Stimulated activated CD4-positive, alpha-beta T cell treated with anti-CD3 and anti-CD28 coated beads, Interleukin-1b, Interleukin-23, amount 100 ng/mL, for 48 hours (primary cell): ENCODE results near the gene MARF1.
"Not testable (repeated sequence)": the region's sequence is repeated elsewhere in the genome, so short reads cannot be mapped to it uniquely, and the experiment has no call there.

Source experiments
- DNase-seq: peaks from one replicate; pipeline ENCODE4 v3.0.0-alpha.2; 2020

MARF1 gene

DNA sequence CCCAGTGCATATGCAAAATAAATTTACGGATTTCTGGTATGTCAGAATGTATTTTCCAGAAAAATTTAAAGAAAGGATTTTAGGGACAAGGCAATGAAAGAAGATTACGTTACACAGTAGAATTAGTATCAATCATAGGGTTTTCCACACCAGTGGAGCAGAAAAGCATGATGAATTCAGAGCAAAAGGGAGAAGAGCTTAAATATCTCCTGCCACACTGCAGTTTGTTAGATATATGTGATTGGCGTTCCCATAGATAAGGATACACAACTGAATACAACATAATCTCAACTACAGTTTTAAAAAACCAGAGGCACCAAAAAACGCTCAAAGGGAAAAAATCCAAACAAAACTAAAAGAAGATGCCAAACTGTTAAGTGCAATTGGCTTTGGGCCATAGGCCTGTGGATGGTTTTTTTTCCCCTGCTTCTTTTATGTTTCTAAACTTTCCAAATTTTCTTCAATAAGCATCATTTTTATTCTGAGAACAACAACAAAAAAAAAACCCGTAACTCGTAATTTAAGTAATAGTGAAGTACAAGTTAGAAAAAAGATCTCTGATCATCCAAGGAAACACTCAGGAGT lies 22.3 kb downstream of the MARF1 start:
- DNase-seq = no peak

DNA sequence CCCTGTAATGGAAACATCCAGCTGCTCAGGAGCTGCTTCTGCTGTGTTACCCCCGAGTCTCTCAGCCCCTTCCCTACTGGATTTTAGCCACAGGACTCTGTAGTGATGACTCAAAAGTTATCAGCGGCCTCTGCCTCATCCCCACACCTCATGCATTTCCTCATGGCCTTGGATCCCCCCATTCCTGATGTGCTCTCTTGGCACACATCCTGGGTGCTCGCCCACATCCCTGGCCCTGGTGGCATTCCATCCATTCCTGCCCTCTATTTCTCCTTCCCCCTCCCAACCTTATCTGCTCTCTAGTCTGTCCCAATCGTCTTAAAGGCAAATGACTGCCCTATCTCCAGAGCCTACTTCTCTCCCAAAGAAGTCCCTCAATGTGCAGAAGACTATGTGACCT lies 24.6 kb downstream of the MARF1 start:
- DNase-seq = no peak

DNA sequence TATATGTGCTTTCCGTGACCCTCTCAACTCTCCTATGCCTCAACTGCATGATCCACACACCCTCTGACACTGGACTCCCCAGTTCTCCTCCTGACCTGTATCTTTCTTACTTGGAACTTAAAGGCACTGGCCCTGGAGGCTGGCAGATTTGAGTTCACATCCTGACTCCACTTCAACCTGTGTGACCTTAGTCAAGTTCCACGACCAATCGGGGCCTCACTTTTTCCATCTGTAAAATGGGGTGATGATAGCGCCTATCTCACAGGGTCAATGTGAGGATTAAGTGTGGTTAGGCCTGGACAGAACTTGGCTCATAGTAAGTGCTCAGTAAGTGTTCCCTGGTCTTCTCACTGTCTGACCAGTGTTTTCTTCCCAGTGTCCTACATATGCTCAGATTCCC lies 25.1 kb downstream of the MARF1 start:
- no peak for DNase-seq

DNA sequence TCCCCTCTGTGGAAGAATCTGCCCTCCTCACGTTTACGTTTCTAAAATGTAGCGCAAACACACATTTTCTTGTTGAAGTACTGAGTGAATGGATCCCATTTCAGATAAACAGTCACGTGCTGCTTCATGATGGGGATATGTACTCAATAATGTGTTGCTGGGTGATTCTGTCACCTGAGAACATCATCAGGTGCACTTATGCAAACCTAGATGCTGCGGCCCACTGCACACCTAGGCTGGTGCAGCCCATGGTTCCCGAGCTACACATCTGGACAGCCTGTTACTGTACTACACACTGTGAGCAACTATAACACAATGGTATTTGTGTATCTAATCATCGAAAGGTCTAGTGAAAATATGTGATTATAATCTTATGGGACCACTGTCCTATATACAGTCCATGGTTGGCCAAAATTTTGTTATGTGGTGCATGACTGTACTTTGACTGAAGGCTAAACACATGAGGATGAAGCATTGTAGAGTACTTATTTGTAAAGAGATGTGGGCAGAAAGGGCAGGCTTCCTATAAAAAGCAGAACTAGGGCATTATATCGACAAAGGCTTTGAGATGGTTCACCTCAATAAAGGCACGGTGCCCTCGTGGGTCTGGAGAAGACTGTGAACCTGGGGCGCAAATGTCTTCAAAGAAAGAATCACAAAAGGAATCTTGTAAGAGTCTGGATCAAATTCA lies 26.3 kb downstream of the MARF1 start:
- no peak for DNase-seq

DNA sequence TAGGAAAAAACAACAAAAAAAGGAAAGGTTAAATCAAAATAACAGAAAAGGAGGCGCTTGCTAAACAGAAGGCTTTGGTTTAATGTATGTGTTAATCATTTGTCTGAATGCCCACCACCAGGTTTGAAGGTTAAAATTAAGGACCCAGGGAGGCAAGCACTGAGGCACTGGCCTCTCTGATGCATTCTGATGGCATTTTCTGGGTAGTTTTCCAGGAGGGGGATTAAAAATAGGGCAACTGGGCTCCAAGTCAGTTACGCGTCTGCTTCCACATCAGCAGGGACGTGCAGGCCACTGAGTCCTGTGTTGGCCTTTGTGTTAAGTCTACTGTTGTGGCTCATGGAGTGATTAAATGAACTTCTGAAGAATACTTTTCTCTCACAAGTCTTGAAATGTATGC lies 26.9 kb downstream of the MARF1 start:
- DNase-seq = no peak

DNA sequence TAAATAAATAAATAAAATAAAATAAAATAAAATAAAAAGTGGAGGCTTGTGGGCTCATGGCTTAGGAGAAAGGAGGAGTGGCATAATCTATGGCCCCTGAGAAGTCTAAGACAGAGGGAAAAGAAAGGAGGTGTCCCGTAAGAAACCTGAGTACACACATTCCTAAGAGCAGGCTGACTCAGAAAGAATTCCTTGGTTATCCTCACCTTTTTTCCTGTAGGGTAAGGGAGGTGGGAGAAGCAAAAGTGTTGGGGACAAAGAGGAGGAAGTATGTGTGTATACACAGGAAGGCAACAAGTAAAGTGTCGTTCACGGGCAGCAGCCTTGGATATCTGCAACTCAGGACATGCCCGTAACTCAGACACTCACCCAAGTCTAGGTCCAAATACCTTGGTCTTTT lies 29.3 kb downstream of the MARF1 start:
- DNase-seq = no peak

DNA sequence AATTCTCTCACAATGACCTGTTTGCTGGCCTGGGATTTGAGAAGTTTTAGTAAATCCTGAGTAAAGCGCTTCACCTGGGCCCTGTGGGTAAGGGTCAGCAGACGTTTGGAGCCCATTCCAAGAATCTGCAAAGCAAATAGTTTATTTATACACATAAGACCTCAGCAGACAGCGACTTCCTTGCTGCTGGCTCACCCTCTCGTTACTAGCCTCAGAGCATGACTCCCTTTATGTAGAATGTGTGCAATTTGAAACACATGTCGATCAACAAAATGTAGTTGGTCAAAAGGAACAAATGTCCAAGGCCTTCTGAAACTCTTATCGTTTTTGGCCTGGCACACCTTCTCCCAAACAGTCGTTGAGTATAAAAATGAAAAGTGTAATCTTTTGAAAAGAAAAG lies 31.3 kb downstream of the MARF1 start:
- DNase-seq = no peak

DNA sequence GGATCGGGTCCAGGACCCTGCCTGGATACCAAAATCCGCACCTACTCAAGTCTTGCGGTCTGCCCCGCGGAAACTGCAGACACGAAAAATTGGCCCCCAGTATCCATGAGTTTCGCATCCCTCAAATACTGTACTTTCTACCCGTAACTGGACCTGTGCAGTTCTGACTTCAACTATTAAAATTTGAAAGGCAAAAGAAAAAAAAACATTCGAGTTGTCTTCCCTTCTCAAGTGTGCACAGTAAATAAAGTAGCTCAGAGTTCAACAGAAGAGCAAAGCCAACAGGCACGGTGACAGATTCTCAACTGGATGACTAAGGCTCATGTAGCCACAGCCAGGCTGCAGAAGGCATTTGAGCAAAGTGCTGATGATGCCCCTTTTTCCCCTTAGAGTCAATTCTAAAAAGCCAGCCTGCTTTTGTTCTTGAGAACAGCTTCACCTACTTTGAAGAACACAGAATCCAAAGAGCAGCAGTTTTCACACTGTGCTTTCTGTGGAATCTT lies 32.5 kb downstream of the MARF1 start:
- peak; percentile 49 for DNase-seq

DNA sequence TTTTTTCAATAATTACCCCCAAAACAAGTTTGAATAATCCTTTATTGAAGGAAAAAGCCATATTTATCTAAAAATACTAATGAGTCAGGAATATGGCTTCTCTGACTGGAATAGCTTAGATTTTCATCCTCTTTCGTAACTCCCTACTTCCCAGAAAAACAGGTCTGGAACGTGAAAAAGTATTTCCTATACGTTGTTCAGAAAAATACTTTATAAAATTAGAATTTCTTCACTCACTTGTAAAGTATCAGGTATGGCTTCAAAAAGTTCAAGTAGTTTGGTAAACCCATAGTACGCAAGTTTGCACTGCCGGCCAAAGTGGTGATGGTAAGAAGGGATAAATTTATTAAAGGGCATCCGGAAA lies 33.7 kb downstream of the MARF1 start:
- DNase-seq = no peak

DNA sequence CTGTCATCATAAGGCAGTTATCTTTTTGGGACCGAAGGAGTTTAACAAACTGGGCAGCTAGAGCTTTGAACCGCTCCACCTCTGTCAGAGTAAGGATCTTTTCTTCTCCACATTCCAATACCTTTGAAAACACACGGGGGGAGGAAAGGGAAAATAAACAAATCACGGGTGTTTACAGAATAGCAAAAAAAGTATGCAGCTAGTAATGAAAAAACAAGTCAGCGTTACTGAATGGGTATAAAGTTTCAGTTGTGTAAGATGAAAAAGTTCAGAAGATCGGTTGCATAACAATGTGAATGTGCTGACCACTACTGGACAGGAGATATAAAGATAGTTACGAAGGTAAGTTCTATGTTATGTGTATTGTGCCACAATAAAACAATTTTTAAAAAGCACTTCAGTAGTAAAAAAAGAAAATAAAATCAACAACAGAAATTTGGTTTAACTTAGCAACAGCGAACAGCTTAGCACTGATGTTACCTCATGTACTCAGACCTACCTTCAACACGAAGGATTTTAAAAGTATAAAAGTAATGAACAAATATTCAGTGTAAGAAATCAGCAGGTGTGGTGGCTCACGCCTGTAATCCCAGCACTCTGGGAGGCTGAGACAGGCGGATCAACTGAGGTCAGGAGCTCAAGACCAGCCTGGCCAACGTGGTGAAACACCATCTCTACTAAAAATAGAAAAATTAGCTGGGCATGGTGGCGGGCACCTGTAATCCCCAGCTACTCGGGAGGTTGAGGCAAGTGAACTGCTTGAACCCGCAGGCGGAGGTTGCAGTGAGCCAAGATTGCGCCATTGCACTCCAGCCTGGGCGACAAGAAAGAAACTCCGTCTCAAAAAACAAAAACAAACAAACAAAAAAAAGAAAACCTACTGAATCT lies 34.3 kb downstream of the MARF1 start:
- DNase-seq = no peak

DNA sequence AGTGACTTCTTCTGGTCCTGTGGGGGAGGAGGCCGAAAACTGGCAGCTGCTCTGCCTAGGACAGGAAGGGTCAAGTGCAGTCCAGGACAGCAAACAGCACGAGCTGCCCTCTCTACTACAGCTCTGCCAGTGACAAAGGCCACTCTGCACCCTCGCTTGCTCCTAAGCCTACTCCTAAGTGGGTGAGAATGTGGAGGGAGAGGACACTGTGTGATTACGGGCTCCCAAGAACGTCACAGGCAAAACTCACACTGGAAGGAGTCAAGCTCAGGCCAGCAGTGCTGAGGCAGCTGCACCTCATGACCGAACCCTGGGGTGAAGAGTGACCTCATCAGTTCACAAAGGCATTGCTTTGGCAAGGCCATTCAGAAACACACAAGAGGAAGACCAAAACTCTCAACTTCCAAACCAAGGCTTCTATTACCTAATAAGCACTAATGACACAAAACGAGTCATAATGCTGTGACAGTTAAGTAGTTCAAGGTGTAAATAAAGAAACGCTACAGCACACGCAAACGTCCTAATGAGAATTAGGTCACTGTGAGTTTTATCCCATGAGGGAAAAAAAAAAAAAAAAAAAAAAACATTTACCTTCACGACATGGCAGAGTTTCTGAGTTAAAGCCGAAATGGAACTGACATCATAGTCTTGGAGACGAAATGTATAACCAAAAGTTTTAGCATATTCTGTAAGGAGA lies 35.1 kb downstream of the MARF1 start:
- no peak for DNase-seq

DNA sequence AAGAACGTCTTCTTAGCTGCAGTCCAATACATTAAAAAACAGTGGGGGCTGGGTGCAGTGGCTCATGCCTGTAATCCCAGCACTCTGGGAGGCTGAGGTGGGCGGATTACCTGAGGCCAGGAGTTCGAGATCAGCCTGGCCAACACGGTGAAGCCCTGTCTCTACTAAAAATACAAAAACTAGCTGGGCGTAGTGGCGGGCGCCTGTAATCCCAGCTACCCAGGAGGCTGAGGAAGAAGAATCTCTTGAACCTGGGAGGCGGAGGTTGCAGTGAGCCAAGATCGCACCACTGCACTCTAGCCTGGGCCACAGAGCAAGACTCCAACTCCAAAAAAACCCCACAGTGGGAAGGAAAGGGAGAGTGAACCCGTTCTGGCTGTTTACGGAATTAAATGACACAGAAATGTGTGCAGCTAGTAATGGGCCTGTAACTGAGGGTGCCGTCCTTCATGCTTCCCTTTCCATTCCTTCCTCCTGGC lies 35.7 kb downstream of the MARF1 start:
- DNase-seq = not testable (repeated sequence)

DNA sequence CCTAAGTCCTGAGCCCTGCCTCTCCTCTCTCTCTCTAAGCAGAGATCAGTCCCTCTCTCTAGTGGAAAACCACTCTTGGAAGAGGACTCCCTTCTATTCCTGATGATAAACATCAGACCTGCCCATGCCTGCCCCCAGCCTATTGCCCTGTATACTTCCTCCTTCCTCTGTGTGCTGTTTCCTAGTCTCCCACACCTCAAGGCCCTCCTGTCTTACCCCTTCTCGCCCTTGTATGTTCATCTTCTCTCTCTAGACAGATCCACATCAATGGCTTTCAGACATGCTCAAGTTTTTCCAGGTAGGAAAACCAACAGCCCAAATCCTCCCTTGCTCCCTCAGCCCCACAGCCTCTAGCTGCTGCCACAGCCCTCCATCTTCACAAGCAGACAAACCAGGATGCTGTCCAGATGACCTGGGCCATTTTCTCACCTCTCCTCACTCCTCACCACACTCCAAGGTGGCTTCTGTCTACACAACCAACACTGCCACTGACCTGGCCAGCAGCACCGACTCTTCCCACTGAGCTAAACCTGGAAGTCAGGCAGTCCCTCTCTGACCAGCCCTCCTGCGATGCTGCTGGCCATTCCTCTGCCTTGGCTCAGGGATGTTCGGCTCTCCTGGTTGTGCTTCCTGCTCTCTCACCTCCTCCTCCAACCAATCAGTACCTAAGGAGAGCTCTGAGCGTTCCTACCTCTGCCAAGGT lies 36.3 kb downstream of the MARF1 start:
- DNase-seq = no peak

DNA sequence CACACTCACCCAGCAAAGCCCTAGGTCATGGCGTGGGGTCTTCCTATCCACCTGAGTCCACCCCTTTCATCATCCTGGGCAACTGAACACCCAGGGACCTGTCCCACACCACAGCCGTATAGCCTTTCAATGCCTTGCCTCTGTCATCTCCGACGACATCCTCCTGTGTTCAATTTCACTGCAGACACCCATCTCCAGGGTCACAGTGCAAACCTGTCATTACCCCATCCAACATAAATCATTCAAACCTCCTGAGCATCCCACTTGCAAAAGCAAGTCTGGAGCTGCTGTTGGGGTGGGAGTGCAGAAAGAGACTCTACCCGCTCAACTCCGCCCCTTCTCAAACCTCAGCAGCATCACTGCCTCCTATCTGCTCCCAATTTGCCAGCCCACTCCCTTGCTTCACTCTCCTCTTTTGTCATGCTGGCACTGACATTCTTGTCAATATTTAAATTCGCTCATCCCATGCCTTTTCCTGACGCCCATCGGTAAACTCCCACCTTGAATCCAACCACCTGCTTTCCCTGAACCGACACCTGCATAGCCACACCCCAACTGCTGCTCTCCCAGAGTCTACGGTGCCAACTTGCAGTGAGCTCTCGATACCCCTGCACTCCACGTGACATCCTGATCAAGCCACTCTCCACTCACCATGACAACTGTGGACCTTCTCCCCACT lies 37.0 kb downstream of the MARF1 start:
- DNase-seq = no peak

DNA sequence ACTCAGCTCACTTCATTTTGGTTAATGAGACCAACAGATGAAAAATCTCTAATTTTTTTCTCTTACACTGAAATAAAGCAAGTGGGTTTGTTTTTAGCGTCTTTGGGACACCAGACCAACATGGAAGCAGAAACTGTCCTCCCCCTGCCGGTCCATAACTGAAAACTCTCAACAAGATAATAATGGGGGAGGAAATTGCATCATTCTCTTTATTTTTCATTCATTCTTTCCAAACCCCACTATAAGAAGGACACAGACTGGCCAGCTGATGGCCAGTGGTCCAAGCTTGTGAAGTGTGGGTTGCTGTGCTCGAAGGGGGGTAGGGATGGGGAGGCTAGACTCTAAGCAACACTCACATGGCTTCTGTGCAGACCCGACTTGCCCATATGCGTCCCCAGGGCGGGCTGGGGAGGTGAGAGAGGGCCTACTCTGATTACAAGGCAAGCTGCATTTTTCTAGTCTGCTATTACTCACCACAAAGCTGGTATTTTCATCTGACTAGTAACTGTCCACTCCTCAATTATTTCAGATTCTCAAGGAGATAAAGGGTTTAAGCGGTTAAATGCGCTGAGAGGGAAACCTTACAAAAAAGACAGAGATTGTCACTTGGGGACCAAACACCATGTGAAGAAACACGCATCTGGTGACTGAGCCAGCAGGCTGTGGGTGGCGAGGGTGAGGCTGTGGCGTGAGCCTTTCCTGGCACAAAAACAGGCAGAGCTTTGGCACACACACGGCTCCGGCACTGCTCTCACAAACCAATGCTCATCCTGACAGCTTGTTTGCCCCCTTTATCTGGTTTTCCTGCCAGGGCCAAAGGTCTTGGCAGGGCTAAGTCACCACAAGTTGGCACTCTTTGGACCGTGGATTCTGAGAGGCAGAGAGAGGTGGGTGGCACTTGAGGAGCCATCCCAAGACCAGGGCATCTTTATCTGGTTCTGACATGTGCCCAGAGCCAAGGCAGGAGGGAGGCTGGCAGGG lies 38.2 kb downstream of the MARF1 start:
- DNase-seq = no peak

DNA sequence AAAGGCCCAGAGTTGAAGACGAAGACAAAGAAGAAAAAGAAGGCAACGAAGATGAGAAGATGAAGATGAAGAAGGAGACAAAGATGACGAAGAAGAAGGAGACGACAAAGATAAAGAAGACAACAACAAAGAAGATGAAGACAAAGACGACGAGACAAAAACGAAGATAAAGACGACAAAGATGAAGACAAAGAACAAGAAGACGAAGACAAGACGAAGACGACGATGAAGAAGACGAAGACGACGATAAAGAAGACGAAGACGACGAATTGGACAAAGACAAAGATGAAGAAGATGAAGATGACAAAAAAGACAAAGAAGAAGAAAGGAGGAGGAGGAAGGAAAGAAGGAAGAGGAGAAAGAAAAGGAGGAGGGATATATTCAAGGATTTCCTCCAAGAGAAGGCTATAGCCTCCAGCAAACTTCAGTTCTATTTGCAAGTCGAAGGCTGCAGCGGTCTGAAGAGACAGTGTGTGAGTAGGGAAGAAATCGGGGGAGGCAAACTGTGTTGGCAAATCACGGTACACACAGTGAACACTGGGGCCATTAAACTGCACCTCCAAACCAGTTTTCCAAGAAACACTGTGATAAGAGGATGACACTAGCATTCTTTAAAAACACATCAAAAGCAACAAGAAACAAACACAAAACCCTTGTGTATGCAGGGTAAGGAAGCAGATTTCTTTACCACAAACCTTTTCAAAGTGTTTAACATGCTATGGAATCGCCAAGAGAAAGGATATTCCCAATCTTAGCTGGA lies 40.5 kb downstream of the MARF1 start:
- no peak for DNase-seq

DNA sequence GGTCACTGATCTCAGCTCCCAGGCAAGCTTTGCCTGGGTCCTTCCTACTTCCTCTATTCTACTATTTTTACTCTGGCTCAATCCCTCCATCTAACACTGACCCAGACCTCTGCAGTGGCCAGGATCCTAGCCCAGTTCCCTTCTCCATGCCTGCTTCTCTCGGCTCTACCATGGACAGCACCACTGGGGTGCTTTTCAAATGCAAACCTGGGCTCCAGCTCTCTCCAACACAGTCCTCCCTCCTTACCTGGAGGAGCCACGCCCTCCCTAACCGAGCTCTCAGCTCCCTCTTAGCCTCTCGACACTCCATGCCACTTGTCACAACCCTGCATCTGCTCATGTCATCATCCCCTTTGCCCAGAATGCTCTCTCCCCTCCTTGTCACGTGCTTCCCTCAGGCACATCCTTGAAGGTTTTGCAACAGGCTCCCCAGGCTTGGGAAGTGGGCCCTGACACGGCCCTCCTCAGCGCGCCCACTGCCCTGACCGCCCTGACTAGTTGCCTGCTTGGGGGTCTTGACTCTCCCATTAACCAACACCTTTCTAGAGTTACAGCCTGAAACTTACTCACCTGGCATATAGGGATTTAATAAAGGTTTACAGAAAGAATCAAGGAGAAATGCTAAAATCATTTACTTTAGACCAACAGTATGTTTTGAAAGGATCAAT lies 41.6 kb downstream of the MARF1 start:
- DNase-seq = no peak

DNA sequence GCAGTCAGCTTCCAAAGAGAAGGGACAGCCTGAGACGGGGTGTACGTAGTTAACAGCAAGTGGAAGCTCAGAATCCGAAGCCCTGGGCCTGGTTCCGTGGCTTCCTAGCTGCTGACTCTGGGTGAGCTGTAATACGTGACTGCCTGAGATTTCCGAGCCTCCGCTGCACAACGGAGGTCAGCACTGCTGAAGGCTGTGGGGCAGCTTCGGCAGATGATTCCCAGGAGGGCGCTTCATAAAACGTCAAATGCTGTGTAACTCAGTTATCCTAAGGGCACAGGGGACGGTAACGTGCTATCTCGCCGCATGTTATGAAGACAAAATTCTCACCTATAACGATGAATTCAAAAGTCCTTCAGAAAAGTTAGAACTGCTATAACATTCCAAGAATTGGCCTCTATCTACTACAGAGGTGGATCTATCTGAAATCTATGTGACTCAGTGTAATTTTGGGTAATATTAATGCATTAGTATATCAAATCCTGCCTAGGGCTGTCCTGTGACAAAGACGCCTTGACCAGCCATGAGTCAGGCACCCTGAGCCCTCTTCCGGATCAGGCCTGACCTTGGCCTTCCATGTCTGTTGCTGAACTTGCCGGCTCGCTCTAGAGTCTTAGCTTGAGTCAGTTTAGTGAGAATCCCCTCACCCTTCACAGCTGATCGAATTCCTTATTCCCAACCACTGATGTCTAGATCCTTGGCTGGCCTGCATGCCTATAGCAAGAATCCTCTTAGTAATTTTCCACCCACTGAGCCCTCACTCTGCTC lies 43.5 kb downstream of the MARF1 start:
- DNase-seq = no peak
